H4 (cell line): ENCODE data around the gene ZNF267. TPM values are rescaled to one million over a fixed set of nuclear protein-coding genes. Genes with fewer than 3 reads are reported as not detected.
"Not testable (repeated sequence)": the region's sequence is repeated elsewhere in the genome, so short reads cannot be mapped to it uniquely, and the experiment has no call there.

Experiments
- DNase-seq: peaks from one replicate; pipeline ENCODE4 v3.0.0-alpha.2; 2015; ENCODE audit warnings: low spot score
- total RNA-seq: library from RNA; depleted of rRNA; stranded (reverse); fragments of >200 nt; shearing (Covaris generic); gene quantifications from 2 replicates; pipeline ENCODE4 v1.2.3, GENCODE V29; 2014; rRNA removed

The ZNF267 gene
- 3.5 and 8.1 TPM in 2 replicates for total RNA-seq

DNA sequence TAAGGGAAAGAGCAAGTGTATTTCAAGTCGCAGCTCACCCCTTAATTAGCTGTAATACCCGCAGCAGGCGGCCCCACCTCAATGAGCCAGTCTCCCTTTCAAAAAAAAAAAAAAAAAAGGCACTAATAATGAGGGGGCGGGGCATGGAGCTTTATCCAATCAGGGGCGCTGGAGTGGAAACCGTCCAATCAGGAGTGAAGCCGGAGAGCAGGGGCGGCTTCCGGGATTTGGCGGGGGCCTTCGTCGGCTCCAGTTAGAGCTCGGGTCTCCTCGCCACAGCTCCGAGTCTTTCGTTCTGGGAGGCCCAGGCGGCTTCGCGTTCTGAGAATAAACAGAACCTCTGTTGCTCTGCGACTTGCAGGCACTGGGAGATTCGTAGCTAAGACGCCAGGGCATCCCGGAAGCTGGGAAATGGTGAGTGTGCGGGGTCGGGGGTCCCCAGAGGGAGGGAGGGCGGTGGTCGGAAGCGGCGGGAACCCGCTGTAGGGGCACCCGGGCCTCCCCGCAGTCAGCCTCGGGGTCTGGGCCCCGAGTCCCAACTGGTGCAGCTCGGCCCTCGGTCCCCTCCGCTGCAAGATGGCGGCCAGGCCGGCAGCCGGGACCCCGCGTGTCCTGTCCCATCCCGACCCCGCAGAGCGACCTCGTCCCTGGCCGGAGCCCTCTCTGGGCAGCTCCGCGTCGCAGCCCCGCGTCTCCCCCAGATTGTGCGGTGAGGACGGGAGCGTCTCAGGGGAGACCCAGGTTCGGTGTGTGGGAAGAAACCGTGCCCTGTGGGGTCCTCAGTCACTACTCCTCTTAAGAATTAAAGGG lies at the start of gene ZNF267:
TSS of gene ZNF267 (plus strand) at position 252 of the 810 bp plus-strand sequence. CDS start at position 412, 160 bp downstream.
- peak; percentile 85 for DNase-seq

DNA sequence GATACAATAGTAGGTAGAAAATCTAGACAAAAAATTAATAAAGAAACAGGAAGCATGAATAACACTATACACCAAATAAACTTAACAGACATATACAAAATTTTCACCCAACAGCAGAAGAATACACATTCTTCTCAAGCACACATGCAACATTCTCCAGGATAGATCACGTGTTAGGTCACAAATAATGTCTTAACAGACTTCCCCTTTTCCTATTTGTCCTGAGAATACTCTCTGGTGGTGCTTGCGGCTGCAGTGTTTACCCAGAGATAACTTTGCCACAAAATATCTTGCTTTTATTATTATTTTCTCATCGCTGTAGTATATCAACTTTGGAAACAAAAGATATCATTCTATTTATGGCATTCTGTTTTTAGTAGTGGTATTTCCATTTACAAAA lies 40.6 kb upstream of the ZNF267 start:
- no peak for DNase-seq

DNA sequence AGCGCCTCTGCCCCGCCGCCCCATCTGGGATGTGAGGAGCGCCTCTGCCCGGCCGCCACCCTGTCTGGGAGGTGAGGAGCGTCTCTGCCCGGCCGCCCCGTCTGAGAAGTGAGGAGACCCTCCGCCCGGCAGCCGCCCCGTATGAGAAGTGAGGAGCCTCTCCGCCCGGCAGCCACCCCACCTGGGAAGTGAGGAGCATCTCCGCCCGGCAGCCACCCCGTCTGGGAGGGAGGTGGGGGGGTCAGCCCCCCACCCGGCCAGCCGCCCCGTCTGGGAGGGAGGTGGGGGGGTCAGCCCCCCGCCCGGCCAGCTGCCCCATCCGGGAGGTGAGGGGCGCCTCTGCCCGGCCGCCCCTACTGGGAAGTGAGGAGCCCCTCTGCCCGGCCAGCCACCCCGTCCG lies 37.2 kb upstream of the ZNF267 start:
- not testable (repeated sequence) for DNase-seq

DNA sequence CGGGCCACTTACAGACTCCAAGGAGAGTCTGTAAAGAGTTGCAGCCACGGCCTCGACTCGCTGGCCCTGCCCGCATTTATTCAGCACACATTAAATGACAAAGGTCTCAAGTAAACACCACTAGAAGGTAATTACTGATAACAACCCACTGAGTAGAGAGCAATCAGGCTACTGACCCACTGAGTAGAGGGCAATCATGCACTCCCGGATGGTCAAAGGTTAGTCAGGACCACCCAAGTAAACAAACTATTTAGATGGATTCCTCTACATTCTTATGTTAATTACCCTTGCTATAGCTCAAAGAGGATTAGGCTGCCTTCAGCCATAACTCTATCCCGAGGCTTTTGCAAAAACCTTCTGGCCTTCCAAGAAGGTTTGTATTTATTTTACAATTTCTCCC lies 30.7 kb upstream of the ZNF267 start:
- no peak for DNase-seq

DNA sequence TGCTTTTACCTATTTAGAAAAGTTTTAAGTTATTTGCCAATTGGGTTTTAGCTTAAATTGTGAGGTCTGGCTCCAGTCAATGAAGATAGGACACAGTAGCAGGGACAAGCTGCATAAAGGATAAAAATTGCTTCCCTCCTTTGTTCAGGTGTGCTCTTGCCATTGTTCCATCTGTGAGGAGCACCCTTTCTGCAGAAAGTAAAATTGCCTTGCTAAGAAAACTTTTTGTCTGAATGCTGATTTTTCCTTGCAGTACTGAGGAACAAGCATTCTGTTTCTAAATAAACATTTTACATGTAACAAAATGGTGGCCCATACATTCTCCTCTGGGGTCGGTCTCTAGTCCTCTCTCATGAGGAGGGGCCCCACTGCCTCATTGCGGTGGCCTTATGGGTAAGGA lies 25.0 kb upstream of the ZNF267 start:
- not testable (repeated sequence) for DNase-seq

DNA sequence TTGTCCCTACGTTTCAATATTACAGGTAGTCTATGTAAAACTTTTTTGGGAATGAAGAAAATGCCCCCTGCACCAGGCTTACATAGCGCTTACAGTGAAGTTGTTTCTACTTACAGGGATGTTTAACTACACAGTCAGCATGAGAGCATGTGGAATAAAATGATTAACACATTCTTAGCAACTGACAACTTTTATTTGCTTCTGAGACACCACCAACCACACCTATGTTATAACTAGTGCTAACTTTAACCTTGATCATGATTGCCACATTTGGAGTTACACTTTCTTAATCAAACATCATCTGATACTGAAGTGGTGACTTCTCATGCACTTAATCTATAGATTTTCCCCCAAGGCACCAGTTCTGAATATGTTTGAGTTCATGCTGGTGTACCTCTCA lies 20.3 kb upstream of the ZNF267 start:
- no peak for DNase-seq

DNA sequence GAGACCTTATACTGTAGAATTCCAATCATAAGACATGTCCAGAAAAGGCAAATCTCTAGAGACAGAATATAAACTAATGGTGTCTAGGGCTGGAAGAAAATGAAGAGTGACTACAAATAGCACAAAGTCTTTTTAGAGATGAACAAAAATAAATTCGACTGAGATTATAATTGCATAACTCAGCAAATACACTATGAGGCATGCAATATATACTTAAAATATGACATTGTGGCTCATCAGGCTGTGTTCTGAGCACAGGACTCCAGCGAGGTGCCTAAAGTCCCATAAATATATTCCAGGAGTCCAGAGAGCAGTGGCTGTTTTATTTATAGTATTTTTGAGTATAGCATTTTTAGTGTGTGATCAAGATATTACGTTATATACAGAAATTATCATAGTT lies 13.1 kb upstream of the ZNF267 start:
- no peak for DNase-seq

DNA sequence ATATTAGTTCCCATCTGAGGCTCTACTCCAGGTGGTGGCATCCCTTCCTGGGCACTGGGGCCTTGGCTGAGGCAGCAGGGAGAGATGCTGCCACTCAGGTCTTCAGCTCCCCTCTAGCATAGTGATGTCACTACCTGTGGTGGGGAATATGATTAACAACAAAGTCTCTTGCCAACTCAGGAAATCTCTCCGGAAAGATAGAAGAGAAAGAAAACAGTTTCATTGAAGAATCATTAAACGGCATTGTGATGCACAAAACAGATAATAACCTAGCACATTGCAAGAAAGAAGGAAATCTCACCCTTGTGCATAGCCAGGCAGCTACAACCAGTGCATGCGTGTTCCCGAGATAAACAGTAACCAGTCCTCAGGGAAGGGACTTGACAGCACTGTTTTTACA lies 12.2 kb upstream of the ZNF267 start:
- DNase-seq = no peak

DNA sequence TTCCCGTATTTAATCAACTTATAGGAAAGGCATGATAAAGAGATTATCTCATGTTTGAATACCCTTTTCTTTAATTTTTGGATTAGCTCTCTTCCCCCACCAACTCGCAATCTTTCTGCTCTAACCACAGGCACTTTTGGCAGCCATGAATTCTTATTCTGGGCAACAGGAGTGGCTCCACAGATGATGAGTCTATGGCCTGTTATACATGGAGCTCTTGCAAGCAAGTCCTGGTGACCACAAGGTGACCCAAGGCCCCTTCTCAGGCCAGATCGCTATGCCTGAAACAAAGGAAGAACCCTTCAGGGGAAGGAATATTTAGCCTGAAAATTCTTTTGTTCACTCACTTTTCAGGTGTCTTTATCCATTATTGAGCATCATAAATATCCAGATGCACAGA lies 10.8 kb upstream of the ZNF267 start:
- DNase-seq = no peak

DNA sequence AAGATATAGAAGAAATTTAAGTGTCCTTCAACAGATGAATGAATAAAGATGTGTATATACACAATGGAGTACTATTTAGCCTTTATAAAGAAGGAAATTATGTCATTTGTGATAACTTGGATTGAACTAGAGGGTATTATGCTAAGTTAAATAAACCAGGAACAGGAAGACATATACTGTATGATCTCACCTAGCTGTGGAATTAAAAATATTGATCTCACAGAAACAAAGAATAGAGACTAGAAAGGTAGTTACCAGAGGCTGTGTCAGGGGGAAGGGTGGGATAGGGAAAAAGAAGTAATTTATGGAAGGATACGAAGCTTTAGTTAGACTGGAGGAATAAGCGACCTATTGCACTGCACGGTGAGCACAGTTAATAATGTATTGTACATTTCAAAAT lies 5.4 kb upstream of the ZNF267 start:
- no peak for DNase-seq

DNA sequence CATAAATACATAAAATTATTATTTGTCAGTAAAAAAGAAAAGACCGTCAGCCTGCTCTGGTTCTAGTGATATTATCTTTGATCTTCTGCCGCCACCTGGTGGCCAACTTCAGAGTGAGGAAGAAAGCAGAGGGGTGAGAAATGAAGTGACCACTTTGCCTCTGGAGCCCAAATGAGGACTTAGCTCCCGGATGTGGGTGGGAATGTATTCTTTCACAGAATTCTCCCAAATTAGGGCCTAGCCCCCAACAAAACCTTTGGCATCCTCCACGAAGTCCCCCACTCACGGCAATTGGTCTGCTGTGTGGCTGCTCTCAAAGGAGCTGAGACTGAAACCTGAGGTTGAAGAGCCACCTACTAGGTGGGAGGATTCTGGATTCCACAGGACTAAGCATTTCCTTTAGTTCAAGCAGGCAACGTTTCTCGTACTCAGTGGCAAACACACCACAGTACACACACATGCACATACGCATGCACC lies 4.9 kb upstream of the ZNF267 start:
- DNase-seq = peak; percentile 62

DNA sequence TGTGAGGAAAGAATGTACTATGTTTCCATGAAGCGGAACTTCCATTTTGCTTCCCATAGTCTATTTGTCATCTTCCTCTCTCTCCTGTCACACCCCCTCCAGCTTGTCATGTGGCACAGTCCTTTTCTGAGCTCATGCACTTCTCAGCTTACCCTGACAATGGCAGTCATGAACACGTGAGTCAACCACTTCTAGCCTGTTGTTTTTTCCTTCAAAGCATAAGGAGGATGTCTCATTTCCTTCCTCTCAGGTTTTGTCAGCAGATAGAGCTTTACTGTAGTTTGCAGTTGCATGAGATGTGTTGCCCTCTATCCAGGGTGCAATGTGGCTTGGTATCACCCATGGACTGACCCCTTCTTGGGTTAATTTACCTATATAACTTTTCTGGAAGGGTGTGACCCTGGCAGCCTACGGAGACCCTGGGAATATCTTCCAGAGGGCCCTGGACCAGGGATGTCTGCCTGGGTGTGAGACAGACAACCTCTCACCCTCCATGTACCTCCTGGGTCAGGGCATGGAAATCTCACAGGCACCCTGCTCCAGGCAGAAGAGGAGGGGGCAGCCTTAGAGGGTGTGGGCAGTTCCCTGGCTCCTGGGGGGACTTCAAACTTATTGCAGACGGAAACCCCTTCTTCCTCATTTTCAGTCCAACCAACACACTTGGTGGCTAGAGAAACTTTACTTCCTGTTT lies 4.0 kb upstream of the ZNF267 start:
- peak; percentile 64 for DNase-seq

DNA sequence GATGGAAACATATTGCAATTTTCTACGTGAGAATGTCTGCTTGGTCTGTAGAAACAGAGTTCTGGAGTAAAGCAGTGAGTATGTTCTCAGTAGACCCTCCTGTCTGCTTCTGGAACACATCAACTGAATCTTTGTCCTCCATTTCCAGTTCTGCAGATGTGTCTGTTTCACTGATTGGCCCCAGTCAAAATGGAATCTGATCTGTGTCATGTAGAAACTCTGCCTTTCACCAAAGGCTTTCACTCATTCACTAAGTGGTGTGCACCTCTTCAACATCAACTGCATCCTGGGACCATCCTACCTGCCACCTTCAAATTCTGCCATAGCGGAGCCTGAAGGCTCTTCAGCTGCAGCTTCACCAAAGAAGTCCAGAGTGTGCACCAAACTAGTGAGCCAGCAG lies 2.8 kb upstream of the ZNF267 start:
- no peak for DNase-seq

DNA sequence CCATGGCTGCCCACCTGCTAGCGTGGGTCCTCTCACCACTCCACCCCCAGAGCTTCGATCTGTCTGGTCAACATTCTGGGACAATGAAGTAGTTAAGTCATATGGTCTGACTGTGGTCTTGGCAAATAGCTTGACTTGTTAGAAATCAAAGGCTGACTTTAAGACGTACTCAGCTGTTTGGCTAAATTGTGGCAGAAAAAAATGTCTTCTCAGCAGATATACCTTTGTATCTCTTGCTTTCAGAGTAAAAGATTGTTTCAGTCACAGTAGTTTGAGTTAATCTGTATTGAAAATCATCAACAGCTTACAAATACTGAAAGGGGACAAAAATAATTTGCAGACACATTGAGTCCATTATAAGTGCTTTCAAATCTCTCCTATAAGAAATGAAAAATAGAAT lies 2.1 kb upstream of the ZNF267 start:
- no peak for DNase-seq

DNA sequence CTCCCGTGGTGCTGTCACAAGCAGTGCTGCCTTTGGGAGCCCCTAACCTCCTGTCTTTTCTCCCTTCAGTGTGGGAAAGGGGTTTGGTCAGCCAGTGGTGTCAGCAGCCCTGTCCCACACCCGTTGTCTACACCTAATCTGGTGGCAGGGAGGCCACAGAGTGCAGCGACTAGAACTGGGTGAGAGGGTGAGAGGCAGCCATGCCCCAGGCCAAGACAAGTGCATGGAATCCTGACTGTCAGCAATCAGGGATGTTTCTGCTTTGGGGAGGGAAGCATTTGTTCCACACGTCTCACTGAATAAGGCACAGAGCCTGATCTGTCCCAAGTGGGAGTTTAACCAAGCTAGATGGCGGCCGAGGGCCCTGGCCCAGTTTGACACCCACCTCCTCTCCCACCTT lies 1.4 kb upstream of the ZNF267 start:
- no peak for DNase-seq

DNA sequence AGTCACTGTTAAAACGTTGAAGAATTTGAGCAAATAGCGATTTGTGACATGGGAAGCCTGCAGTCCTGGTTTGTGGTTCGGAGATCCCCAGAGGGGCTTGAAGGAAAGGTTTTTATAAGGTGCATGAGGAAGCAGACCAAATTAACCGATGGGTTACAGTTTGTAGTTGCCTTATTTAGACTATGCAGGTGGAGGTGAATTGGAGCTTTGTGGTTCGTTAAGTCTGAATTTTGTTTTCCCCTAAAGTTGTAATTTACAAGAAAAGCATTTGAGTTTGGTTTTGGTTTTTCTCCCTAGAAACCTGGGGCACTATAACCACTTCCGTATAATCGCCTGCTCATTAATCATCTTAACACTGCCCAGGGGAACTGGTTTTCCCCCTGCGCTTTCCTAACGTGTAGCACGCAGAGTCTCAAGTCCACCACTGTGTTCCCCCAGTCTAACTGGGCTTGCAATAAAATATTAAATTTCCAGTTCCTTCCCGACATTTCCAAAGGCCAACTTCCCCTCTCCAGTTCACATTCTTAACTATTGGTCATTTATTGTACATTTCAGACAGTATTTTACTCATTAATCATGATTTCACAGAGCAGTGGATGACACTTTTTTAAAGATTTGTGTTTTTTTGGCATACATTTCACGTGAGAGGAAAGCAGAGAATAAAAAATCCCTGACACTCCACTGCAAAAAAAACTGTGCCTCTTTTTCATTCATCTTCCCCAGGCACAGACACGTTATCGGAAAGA lies 932 bp downstream of the ZNF267 start:
- DNase-seq = no peak

DNA sequence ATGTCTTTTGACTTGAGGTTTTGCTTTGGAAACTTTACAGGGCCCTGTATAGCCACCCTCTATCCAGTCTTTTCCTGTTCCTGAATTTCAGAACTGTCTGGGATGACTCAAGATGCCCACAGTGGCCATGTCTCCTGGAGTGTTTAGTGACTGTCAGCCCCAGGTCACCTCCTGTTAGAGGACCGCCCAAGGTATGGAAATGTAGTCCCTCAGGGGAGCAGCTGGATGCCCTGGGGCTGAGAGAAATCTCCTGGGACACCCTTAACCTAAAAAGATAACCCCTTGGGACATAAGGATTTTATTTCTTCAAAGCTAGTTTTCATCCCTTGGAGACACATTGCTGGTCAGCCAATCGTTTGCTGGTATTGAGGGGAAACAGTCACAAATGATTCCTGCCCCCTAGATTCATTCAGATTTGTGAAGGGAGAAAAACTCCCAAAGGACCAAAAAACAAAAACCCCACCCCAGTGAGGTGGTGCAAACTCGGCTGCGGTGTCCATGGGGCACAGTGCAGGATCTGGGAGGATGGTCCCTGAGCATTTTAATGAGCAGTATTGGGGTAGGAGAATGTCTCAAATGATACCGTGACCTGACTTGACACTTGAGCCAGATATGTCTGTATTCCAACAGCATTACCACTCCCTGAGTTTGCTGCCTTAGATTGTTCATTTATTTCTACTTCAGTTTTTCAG lies 1.7 kb downstream of the ZNF267 start:
- DNase-seq = no peak

DNA sequence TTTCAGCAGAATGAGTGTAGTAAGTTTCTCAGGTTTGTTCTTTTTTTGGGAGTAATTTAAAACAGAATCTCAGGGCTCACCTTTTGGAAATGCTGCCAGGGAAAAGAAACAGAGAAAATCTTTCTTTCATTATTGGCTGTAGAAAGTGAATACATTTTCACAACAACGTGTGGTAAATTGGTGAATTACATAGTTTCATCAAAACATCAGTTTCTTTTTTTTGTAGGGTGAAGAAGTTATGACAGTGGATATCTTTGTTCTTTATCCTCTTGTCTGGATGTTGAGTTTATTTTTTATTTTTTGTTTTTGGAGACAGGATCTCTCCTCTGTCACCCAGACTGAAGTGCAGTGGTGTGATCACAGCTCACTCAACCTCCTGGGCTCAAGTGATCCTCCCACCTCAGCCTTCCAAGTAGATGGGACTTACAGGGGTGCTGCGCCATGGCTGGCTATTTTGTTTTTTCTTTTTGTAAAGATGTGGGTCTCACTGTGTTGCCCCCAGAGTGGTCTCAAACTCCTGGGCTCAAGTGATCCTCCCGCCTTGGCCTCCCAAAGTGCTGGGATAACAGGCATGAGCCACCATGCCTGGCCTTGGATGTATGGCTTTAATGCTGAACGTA lies 2.4 kb downstream of the ZNF267 start:
- DNase-seq = no peak

DNA sequence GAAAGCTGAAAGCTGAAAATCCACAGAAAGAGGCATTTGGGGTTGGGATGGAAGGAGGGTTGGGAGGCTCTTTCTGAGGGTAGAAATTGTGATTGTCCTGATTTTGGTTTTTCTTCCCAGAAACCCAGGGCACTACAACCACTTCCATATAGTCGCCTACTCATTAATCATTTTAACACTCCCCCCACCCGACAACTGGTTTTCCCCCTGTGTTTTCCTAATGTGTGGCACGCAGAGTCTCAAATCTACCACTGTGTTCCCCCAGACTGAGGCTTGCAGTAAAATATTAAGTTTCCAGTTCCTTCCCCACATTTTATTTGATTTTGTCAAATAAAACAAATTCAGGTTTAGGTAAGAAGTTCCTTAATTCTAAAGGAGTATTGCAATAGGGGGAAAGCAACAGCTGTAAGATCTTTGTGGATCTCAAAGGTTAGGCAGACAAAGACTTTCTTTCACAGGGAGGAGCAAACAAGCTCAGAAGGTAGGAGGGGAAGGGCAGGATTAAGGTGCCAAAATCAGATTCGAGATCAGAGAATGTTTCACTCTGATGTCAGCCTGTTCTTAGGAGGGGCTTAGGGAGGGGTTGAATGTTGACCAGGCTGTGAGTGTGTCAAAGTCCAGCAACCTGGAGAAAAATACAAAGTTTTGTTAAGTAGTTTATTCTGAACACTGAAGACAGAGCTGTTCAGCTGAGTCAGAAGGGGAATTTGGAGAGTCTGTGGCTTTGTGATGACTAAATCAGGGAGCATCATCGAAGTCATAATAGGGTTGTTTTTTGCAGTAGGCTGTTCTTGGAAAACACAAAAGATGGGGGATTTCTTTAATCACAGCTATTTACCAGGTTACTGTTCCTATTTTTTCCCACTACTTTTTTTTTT lies 3.6 kb downstream of the ZNF267 start:
- peak; percentile 56 for DNase-seq

DNA sequence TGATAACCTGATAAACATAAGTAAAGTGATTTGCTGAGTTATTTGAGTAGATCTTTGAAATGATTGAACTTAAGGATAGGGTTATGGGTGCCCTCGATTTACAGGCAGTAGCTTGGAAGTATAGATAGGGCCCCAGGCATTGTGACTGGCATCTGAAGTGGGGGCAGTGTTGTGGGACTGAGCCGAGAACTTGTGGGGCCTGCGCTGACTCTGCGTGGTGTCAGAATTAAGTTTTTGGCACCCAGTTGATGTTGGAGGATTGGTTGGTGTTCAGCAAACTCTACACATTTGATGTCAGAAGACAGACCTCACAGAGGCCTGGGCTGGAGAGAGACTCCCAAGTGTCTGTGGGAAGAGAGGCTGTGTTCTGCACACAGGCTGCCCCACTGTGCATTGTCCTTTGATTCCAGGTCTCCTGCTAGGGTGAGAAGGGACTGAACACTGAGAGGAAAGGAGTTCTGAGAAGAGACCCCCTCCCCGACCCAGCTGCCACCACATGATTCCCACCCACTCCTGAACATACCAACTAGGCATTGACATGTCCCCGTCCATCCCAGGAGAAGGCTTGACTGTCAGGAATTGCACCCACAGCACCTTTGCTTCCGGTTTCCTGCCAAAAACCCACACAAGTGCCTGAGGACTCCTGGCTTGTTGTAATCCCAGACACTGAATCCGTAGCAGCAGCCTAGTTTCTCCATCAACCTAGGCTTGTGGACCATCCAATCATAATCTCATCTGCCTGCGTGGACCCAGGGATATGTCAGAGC lies 4.5 kb downstream of the ZNF267 start:
- DNase-seq = no peak
